Upper lobe of left lung (tissue), 6 donors: ENCODE results near the gene PRLH. TPM values are rescaled to one million over a fixed set of nuclear protein-coding genes. Genes with fewer than 3 reads are reported as not detected.

ENCODE experiments used
- ATAC-seq, 2 donors: fragments of 200-7000 bp; cut with Tn5 transposase; one replicate each; pipeline ENCODE4 v1.9.1; 2022; ENCODE audit warnings: mild to moderate bottlenecking in 2 of 2, moderate library complexity in 2 of 2; ENCODE audit not compliant: low FRiP score in 2 of 2
- DNase-seq, 2 donors: peaks; one replicate each; pipeline ENCODE4 v3.0.0-alpha.2; 2019 to 2020
- H3K27ac ChIP-seq, 4 donors: fragments of 200-600 bp; sonication (generic); one replicate each; pipeline ENCODE4 v1.5.1; 2016 to 2019
- H3K27me3 ChIP-seq, 4 donors: fragments of 200-600 bp; sonication (generic); one replicate each; pipeline ENCODE4 v1.5.1; 2017 to 2019
- H3K36me3 ChIP-seq, 4 donors: fragments of 200-600 bp; sonication (generic); one replicate each; pipeline ENCODE4 v1.5.1; 2016 to 2019
- H3K4me1 ChIP-seq, 4 donors: fragments of 200-600 bp; sonication (generic); one replicate each; pipeline ENCODE4 v1.5.1; 2018 to 2019
- H3K4me3 ChIP-seq, 4 donors: fragments of 200-600 bp; sonication (generic); one replicate each; pipeline ENCODE4 v1.5.1; 2017 to 2019; ENCODE audit warnings: mild to moderate bottlenecking in 2 of 4, moderate library complexity in 1 of 4
- H3K9me3 ChIP-seq, 4 donors: fragments of 200-600 bp; sonication (generic); one replicate each; pipeline ENCODE4 v1.5.1; 2018 to 2019
- EP300 ChIP-seq, 4 donors: sonication (generic); formaldehyde crosslinking; IDR thresholded peaks; one replicate each; pipeline ENCODE4 v1.5.1; 2017; ENCODE audit warnings: antibody characterized with exemption in 4 of 4, control low read depth in 2 of 4
- POLR2A ChIP-seq, 4 donors: fragments of 450-650 bp; IDR thresholded peaks; one replicate each; pipeline ENCODE4 v1.5.1; 2016 to 2017; ENCODE audit warnings: antibody characterized with exemption in 4 of 4, mild to moderate bottlenecking in 2 of 4
- POLR2AphosphoS5 ChIP-seq, 2 donors: sonication (generic); formaldehyde crosslinking; IDR thresholded peaks; one replicate each; pipeline ENCODE4 v1.5.1; 2017; ENCODE audit warnings: antibody characterized with exemption in 2 of 2
- WGBS, 2 donors: methylation state at CpG; one replicate each; pipeline ENCODE4 v1.1.5; 2017 to 2018; 5-methylcytosine and 5-hydroxymethylcytosine counted together
- total RNA-seq, 6 donors: library from RNA; depleted of rRNA in 4 of 6; stranded (reverse); fragments of >200 nt in 4 of 6; gene quantifications; one replicate each; pipeline versions ENCODE4 v1.1.0 to v1.2.1, GENCODE V29; 2016 to 2021
- TF ChIP-seq, protein P1 (sequence below), 6 experiments: fragments of 450-650 bp in 4 of 6; fragments of 200-600 bp in 2 of 6; sonication (generic) in 2 of 6; IDR thresholded peaks; one replicate each; pipeline ENCODE4 v1.5.1; 2016 to 2019; ENCODE audit warnings: antibody characterized with exemption in 6 of 6
- donor health status: DM: no; HTN: no; CAD: no; lungs with moderate emphysema.
- donor health status: DM: no; HTN: yes; CAD: no; lungs with severe emphysema.

PRLH gene
- total RNA-seq, 6 donors from 2014 or later, result not detected

DNA sequence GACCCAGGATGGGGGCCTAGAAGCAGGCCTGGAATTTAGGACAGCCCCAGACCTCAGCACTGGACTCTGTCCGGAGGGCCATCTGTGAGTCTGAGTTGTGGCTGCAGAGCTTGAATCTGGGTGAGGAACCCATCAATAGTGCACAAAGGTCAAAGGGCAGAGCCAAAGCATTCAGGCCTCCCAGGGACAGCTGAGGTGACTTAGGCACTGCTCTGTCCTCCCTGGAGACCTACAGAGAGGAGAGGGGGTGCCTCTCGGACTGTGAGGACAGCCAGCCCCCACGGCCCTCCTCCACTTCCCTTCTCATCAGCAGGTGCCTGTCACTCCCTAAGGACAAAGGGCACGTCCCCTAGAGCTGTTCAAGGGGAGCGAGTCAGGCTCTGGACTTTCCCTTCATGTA lies 25.1 kb upstream of the PRLH start:
- peak overlapping the region in 2 of 4 donors; percentile 40 to 61 for H3K27ac ChIP-seq
- no peak for TF ChIP-seq POLR2A (IDR thresholded peaks at IDR 0.05)
- no peak for TF ChIP-seq EP300 (IDR thresholded peaks at IDR 0.05)
- TF ChIP-seq POLR2AphosphoS5 (IDR thresholded peaks at IDR 0.05), result no peak
- TF ChIP-seq, protein P1, sequence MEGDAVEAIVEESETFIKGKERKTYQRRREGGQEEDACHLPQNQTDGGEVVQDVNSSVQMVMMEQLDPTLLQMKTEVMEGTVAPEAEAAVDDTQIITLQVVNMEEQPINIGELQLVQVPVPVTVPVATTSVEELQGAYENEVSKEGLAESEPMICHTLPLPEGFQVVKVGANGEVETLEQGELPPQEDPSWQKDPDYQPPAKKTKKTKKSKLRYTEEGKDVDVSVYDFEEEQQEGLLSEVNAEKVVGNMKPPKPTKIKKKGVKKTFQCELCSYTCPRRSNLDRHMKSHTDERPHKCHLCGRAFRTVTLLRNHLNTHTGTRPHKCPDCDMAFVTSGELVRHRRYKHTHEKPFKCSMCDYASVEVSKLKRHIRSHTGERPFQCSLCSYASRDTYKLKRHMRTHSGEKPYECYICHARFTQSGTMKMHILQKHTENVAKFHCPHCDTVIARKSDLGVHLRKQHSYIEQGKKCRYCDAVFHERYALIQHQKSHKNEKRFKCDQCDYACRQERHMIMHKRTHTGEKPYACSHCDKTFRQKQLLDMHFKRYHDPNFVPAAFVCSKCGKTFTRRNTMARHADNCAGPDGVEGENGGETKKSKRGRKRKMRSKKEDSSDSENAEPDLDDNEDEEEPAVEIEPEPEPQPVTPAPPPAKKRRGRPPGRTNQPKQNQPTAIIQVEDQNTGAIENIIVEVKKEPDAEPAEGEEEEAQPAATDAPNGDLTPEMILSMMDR (IDR thresholded peaks at IDR 0.05), result no peak
- H3K4me3 ChIP-seq, result no peak overlapping the region
- H3K36me3 ChIP-seq, result peaks cover 0 to 15% (median 9%) of the 10 kb centered on the region in 4 donors
- H3K27me3 ChIP-seq, result no peaks in the 10 kb centered on the region
- DNase-seq (no peak), ATAC-seq (peak; percentile 4 to 23)
- peaks cover 6 to 16% (median 8%) of the 10 kb centered on the region in 4 donors for H3K4me1 ChIP-seq
- no peaks in the 10 kb centered on the region for H3K9me3 ChIP-seq
- 78 to 83% methylated on average over 5 of the region's 5 CpGs for WGBS, 2 donors

DNA sequence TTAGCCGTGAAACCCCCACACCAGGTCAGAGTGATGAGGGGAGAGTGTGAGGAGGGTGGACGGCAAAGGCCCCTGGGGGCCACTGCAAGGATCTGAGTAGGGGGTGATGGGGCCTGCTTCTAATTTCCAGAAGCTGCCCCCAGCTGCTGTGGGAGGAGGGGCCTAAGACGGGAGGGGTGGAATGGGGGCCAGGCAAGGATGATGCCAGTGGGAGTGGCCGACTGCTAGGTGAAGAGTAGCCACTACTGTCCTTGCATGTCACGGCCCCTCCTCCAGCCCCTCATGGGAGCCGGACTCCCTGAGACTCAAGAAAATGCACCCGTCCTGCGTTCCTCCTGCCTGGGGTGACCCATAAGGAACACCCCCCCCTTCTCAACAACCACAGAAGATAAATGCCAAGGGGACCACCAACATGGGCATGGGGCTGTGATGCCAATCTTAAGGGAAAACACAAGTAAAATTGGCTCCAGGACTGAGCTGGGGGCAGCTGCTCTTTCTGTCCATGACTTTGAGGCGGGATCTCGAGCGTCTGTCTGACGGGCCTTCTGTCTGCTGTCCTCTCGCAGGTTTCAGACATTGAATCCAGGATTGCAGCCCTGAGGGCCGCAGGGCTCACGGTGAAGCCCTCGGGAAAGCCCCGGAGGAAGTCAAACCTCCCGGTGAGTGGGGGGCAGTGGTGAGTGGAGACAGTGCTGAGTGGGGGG lies 24.2 kb upstream of the PRLH start:
- H3K4me1 ChIP-seq, result peaks cover 6 to 16% (median 8%) of the 10 kb centered on the region in 4 donors
- no peaks in the 10 kb centered on the region for H3K27me3 ChIP-seq
- WGBS, 2 donors, result 89 to 95% methylated on average over 18 of the region's 18 CpGs
- TF ChIP-seq EP300 (IDR thresholded peaks at IDR 0.05), result no peak
- H3K36me3 ChIP-seq, result peaks cover 0 to 19% (median 9%) of the 10 kb centered on the region in 4 donors
- H3K9me3 ChIP-seq, result no peaks in the 10 kb centered on the region
- DNase-seq, result no peak
- H3K27ac ChIP-seq, result no peak overlapping the region
- H3K4me3 ChIP-seq, result no peak overlapping the region
- ATAC-seq, result no peak

DNA sequence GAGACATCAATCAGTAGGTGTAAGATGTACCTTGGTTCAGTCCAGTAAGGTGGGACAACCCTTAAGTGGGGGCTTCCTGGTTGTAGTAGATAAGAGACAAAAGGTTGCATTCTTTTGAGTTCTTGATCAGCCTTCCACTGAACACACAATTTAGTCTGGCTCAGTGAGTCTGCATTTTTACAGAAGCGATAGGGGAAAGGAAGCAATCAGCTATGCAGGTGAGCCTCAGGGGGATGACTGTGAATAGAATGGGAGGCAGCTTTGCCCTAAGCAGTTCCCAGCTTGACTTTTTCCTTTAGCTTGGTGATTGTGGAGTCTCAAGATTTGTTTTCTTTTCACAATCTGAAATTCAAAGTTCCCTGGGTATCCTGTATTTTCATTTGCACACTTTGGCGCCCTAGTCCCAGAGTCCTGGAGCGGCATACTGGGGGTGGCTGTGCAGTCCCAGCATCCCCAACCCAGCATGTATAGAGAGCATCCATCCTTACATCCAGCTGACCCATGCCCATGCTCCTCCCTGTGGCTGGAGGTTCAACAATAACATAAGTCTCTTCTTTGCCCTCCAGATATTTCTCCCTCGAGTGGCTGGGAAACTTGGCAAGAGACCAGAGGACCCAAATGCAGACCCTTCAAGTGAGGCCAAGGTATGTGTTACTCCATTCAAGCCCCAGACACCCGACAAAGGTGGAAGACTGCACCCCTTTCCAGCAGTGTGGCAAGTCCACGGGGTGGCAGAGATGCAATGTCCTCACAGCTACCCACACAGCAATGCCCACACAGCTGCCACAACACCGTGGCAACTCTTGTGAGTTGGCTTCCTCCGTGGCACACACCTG lies 20.1 kb upstream of the PRLH start:
- Histone ChIP-seq H3K36me3 (peaks cover 0 to 27% (median 6%) of the 10 kb centered on the region in 4 donors), H3K9me3 (no peaks in the 10 kb centered on the region)
- WGBS, 2 donors, result 81 to 89% methylated on average over 8 of the region's 8 CpGs

DNA sequence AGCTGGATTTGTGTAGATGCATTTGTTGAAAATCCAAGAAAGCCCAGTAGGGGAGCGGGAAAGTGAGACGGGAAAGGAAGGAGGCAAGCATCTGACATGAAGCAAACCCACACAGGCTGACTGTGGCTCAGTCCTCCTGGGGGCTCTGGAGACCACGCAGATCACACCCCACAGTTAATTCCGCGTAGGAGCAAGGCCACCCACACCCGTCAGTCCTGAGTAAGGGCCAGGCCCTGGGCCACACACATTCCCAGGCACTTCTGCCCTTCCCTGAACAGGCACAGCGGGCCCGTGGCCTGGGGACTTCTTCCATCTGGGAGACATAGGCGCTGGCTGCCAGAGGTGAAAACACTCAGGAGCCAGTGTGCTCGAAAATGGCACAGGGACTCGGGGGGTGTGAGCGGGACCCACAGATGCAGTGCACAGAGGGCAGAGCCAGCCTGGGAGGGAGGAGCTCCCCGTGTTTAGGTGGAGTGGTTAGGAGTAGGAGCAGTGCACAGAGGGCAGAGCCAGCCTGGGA lies 19.4 kb upstream of the PRLH start:
- 72 to 81% methylated on average over 11 to 12 of the region's 13 CpGs for WGBS, 2 donors
- Histone ChIP-seq H3K27ac (peak overlapping the region in 1 of 4 donors; percentile 37), H3K4me3 (no peak overlapping the region), H3K4me1 (peaks cover 6 to 16% (median 8%) of the 10 kb centered on the region in 4 donors), H3K9me3 (no peaks in the 10 kb centered on the region), H3K36me3 (peaks cover 0 to 29% (median 6%) of the 10 kb centered on the region in 4 donors), H3K27me3 (no peaks in the 10 kb centered on the region)
- TF ChIP-seq POLR2AphosphoS5 (IDR thresholded peaks at IDR 0.05), result no peak
- TF ChIP-seq, protein P1 (IDR thresholded peaks at IDR 0.05), result no peak
- no peak for TF ChIP-seq EP300 (IDR thresholded peaks at IDR 0.05)
- TF ChIP-seq POLR2A (IDR thresholded peaks at IDR 0.05), result no peak
- ATAC-seq (peak; percentile 15 to 30), DNase-seq (peak in 1 of 2 donors; percentile 51)

More for the DNA sequence above, 20.1 kb upstream of the PRLH start:
- TF ChIP-seq, protein P1 (IDR thresholded peaks at IDR 0.05), result no peak
- TF ChIP-seq POLR2A (IDR thresholded peaks at IDR 0.05), result no peak
- TF ChIP-seq EP300 (IDR thresholded peaks at IDR 0.05), result no peak
- no peak for TF ChIP-seq POLR2AphosphoS5 (IDR thresholded peaks at IDR 0.05)
- DNase-seq (no peak), ATAC-seq (peak; percentile 7 to 22)
- no peaks in the 10 kb centered on the region for H3K27me3 ChIP-seq
- peaks cover 6 to 18% (median 8%) of the 10 kb centered on the region in 4 donors for H3K4me1 ChIP-seq
- no peak overlapping the region for H3K4me3 ChIP-seq
- H3K27ac ChIP-seq, result peak overlapping the region in 1 of 4 donors; percentile 37

DNA sequence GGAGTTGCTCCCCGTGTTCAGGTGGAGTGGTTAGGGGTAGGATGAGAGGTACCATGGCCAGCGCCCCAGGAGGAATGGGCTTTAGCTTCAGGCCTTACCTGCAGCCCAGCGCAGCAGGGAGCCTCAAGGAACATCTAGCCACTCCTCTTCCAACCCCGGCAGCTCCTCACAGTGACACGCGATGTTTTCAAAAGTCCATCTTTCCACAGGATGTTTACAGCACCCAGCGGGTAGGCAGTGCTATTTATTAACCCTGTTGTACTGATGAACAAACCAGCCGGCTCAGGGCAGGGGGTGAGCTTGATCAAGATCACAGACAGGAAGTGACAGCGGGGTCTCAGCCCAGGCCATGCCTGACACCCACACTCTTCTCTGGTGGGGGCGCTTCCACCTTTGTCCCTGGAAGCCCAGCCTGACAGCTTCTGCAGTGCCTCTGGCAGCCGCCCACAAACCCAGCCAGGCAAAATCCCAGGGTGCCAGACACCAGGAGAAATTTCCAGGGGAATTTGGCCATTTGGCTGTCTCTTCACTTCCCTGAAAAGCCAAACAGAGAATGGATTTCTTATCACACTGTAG lies 18.4 kb upstream of the PRLH start:
- H3K27me3 ChIP-seq, result no peaks in the 10 kb centered on the region
- peaks cover 6 to 16% (median 8%) of the 10 kb centered on the region in 4 donors for H3K4me1 ChIP-seq
- peak overlapping the region in 2 of 4 donors; percentile 27 to 54 for H3K27ac ChIP-seq
- WGBS, 2 donors, result 34 to 42% methylated on average over 9 to 11 of the region's 11 CpGs
- DNase-seq (no peak), ATAC-seq (no peak)
- H3K36me3 ChIP-seq, result peaks cover 0 to 29% (median 6%) of the 10 kb centered on the region in 4 donors
- no peak overlapping the region for H3K4me3 ChIP-seq
- TF ChIP-seq POLR2AphosphoS5 (IDR thresholded peaks at IDR 0.05) (peak in 1 of 2 donors; percentile 52), EP300 (IDR thresholded peaks at IDR 0.05) (no peak), POLR2A (IDR thresholded peaks at IDR 0.05) (no peak)
- TF ChIP-seq, protein P1 (IDR thresholded peaks at IDR 0.05), result no peak
- no peaks in the 10 kb centered on the region for H3K9me3 ChIP-seq
